Fibroblast of lung (primary cell): ENCODE measurements around the gene COL16A1. TPM values are rescaled to one million over a fixed set of nuclear protein-coding genes. Genes with fewer than 3 reads are reported as not detected.

Source experiments
- DNase-seq, 2 donors: peaks; one replicate each; pipeline versions ENCODE4 v3.0.0 to v3.0.0-alpha.2; 2010; ENCODE audit warnings: low read depth in 2 of 2
- H2AFZ ChIP-seq: 2 replicates; pipeline ENCODE4 v1.5.1; 2012; ENCODE audit warnings: low read length, control low read depth, inconsistent platforms
- H3K27ac ChIP-seq: 2 replicates; pipeline ENCODE4 v1.5.1; 2011; ENCODE audit warnings: low read length, control low read depth; ENCODE audit not compliant: insufficient read depth
- H3K27me3 ChIP-seq: 2 replicates; pipeline ENCODE4 v1.5.1; 2011; ENCODE audit warnings: mild to moderate bottlenecking, low read length; ENCODE audit not compliant: control insufficient read depth, insufficient read depth
- H3K36me3 ChIP-seq: 2 replicates; pipeline ENCODE4 v1.5.1; 2011; ENCODE audit warnings: low read length; ENCODE audit not compliant: control insufficient read depth, insufficient read depth
- H3K4me1 ChIP-seq: 2 replicates; pipeline ENCODE4 v1.5.1; 2011; ENCODE audit warnings: low read length; ENCODE audit not compliant: control insufficient read depth, insufficient read depth; ENCODE audit errors: extremely low read depth
- H3K4me2 ChIP-seq: 2 replicates; pipeline ENCODE4 v1.5.1; 2011; ENCODE audit warnings: low read length, control low read depth; ENCODE audit not compliant: insufficient read depth; ENCODE audit errors: extremely low read depth
- H3K4me3 ChIP-seq, 4 experiments: fragments of 200-600 bp in 1 of 4; sonication (generic) in 1 of 4; replicated peaks in 1 of 4; 2 replicates each; pipeline ENCODE4 v1.5.1; 2011 to 2016; ENCODE audit warnings: low read length in 4 of 4, low read depth in 3 of 4, mild to moderate bottlenecking in 3 of 4, control low read depth in 2 of 4, inconsistent platforms in 1 of 4, mixed read lengths in 1 of 4; ENCODE audit not compliant: insufficient read depth in 1 of 4; ENCODE audit errors: control extremely low read depth in 1 of 4
- H3K79me2 ChIP-seq: 2 replicates; pipeline ENCODE4 v1.5.1; 2012; ENCODE audit warnings: mild to moderate bottlenecking, low read length, inconsistent platforms; ENCODE audit not compliant: control insufficient read depth, insufficient read depth
- H3K9ac ChIP-seq: 2 replicates; pipeline ENCODE4 v1.5.1; 2011; ENCODE audit warnings: mild to moderate bottlenecking, low read length, control low read depth; ENCODE audit not compliant: insufficient read depth
- H3K9me3 ChIP-seq: 2 replicates; pipeline ENCODE4 v1.5.1; 2012; ENCODE audit warnings: low read depth, low read length; ENCODE audit not compliant: control insufficient read depth, insufficient read depth
- H4K20me1 ChIP-seq: 2 replicates; pipeline ENCODE4 v1.5.1; 2011; ENCODE audit warnings: low read length; ENCODE audit not compliant: control insufficient read depth, insufficient read depth; ENCODE audit errors: extremely low read depth
- EZH2 ChIP-seq: IDR thresholded peaks from 2 replicates; pipeline ENCODE4 v1.5.1; 2012; ENCODE audit warnings: low read length, control low read depth, mild to moderate bottlenecking; ENCODE audit errors: missing control alignments
- polyA minus RNA-seq: library from RNA; depleted of rRNA, polyadenylated mRNA; stranded (reverse); fragments of >200 nt; gene quantifications from 2 replicates; pipeline ENCODE4 v1.2.3, GENCODE V29; 2011; ENCODE audit warnings: low replicate concordance
- polyA plus RNA-seq, 2 donors: library from polyadenylated mRNA; depleted of rRNA in 1 of 2; stranded (reverse) in 1 of 2; unstranded in 1 of 2; fragments of >200 nt; gene quantifications; 2 replicates each; pipeline ENCODE4 v1.2.1, GENCODE V29; 2011 to 2012; ENCODE audit warnings: missing spikeins in 1 of 2
- total RNA-seq: library from RNA; depleted of rRNA; stranded (reverse); fragments of >200 nt; gene quantifications from 2 replicates; pipeline ENCODE4 v1.2.1, GENCODE V29; 2014
- TF ChIP-seq, protein P1 (sequence below), 2 donors: IDR thresholded peaks in 1 of 2; conservative IDR thresholded peaks in 1 of 2; 1 replicate in 1 of 2; 2 replicates in 1 of 2; pipeline ENCODE4 v1.5.1; 2011 to 2012; ENCODE audit warnings: low read length in 2 of 2, control low read depth in 1 of 2, inconsistent platforms in 1 of 2, low read depth in 1 of 2, mild to moderate bottlenecking in 1 of 2

The COL16A1 gene
- total RNA-seq (80.3 and 150 TPM in 2 replicates), polyA plus RNA-seq (20.9 and 21.0 TPM in 2 replicates), polyA minus RNA-seq (42.9 and 69.1 TPM in 2 replicates)
- 57.9 and 61.9 TPM in 2 replicates for polyA plus RNA-seq (2012)

DNA sequence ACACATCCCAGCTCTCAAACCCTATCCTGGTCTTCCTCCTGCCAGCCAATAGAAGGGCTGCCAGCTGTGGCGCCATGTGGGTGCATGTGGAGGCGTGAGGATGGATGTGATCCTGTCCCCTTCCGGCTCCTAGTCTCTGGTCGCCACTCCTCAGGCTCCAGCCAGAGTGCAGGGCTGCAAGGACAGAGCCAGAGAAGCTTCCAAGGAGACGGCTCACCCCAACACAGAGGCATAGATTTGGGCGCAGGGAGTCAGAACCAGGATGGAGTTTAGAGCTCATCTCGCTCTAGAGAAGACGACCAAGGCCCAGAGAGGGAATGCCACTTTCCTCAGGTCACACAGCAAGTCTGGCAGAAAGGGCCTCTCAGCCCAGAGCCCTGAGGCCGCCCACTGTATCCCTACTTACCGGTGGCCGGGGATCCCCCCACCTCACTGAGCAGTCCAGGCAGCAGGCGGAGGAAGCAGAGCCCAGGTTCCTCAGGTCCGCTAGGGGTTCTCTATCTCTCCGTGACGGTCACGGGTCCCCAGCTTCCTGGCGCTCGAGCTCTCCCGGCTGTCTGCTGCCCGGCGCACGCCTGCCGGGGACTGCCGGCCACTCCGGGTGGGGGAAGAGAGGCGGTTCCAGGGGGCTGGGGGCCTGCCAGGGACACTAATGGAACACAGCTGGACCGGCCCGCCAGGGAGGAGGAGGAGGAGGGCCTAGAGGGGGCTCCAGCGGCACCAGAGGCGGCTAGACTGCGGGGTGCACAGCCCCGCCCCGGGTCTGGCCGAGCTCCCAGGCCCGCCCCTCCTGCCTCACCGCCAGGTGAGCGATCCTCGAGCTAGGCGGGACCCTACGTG lies at the start of gene COL16A1:
Gene COL16A1, minus strand, starts transcription at position 587 of the 840 bp plus-strand sequence. CDS start 1,824 bp downstream, outside the sequence.
- H3K4me1 ChIP-seq = peaks cover 45% of the 10 kb centered on the region
- TF ChIP-seq EZH2 = no peak
- TF ChIP-seq, protein P1, sequence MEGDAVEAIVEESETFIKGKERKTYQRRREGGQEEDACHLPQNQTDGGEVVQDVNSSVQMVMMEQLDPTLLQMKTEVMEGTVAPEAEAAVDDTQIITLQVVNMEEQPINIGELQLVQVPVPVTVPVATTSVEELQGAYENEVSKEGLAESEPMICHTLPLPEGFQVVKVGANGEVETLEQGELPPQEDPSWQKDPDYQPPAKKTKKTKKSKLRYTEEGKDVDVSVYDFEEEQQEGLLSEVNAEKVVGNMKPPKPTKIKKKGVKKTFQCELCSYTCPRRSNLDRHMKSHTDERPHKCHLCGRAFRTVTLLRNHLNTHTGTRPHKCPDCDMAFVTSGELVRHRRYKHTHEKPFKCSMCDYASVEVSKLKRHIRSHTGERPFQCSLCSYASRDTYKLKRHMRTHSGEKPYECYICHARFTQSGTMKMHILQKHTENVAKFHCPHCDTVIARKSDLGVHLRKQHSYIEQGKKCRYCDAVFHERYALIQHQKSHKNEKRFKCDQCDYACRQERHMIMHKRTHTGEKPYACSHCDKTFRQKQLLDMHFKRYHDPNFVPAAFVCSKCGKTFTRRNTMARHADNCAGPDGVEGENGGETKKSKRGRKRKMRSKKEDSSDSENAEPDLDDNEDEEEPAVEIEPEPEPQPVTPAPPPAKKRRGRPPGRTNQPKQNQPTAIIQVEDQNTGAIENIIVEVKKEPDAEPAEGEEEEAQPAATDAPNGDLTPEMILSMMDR (conservative IDR thresholded peaks at IDR 0.05 in 1 of 2, IDR thresholded peaks at IDR 0.05 in 1 of 2; ENCODE audit: low read depth in 1 of 2, low read length in 2 of 2) = no peak
- no peaks in the 10 kb centered on the region for H3K27me3 ChIP-seq
- peak within 1 kb of the TSS; percentile 87 for H3K27ac ChIP-seq
- H2AFZ ChIP-seq = no peak within 1 kb of the TSS
- no peaks in the 10 kb centered on the region for H3K9me3 ChIP-seq
- peak within 1 kb of the TSS; percentile 86 for H3K4me2 ChIP-seq
- H3K36me3 ChIP-seq = peaks cover 8% of the 10 kb centered on the region
- no peaks in the 10 kb centered on the region for H4K20me1 ChIP-seq
- H3K79me2 ChIP-seq = peaks cover 26% of the 10 kb centered on the region
- DNase-seq = peak; percentile 75 to 79
- H3K9ac ChIP-seq = peak within 1 kb of the TSS; percentile 70
- peak within 1 kb of the TSS; percentile 65 to 94 (median 78) for H3K4me3 ChIP-seq

DNA sequence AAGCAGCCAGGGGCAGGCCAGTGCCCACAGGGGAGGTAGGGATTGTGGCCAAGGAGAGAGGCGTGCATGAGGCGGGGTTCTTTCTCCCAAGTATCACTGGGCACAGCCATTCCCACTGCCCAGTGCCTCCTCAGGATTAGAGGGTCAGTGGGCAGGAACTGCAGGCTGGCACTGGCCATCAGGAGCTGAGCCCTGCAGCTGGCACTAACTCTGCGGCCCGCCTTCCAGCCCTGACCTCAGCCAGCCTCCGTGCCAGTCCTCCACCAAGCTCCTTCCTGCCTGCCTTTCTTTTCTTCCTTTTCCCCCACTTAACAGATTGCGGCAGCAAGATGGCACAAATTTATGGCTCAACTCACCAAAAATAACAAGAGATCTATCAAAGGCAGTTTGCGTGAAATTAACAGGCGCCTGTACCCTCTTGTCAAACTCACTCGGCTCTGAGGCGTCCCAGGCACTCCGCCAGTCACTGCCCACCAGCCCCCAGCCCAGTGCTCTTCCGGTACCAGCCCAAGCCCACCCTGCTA lies 49.2 kb upstream of the COL16A1 start:
- H4K20me1 ChIP-seq = no peaks in the 10 kb centered on the region

GRCh38 chr1:31752258-31752657 lies 48.4 kb upstream of the COL16A1 start:
- Histone ChIP-seq H3K4me2 (no peak overlapping the region), H3K9ac (no peak overlapping the region)
- no peak for DNase-seq

More for the DNA sequence above, 49.2 kb upstream of the COL16A1 start:
- DNase-seq = no peak
- TF ChIP-seq EZH2 = no peak
- TF ChIP-seq, protein P1 (conservative IDR thresholded peaks at IDR 0.05 in 1 of 2, IDR thresholded peaks at IDR 0.05 in 1 of 2; ENCODE audit: low read depth in 1 of 2, low read length in 2 of 2) = no peak
- Histone ChIP-seq H3K27ac (no peak overlapping the region), H3K4me3 (no peak overlapping the region), H3K4me2 (no peak overlapping the region), H3K27me3 (no peaks in the 10 kb centered on the region), H3K9me3 (no peaks in the 10 kb centered on the region), H2AFZ (no peak overlapping the region), H3K9ac (no peak overlapping the region), H3K4me1 (peaks cover 16% of the 10 kb centered on the region), H3K79me2 (no peaks in the 10 kb centered on the region), H3K36me3 (no peaks in the 10 kb centered on the region)

More at GRCh38 chr1:31752258-31752657, 48.4 kb upstream of the COL16A1 start:
- H2AFZ ChIP-seq = no peak overlapping the region
- H3K27me3 ChIP-seq = no peaks in the 10 kb centered on the region
- TF ChIP-seq, protein P1 (conservative IDR thresholded peaks at IDR 0.05 in 1 of 2, IDR thresholded peaks at IDR 0.05 in 1 of 2; ENCODE audit: low read depth in 1 of 2, low read length in 2 of 2) = no peak
- no peak for TF ChIP-seq EZH2
- H3K4me1 ChIP-seq = peaks cover 16% of the 10 kb centered on the region
- H3K9me3 ChIP-seq = no peaks in the 10 kb centered on the region
- H3K79me2 ChIP-seq = no peaks in the 10 kb centered on the region
- no peaks in the 10 kb centered on the region for H3K36me3 ChIP-seq
- H4K20me1 ChIP-seq = no peaks in the 10 kb centered on the region
- H3K4me3 ChIP-seq = no peak overlapping the region
- no peak overlapping the region for H3K27ac ChIP-seq
